Osteocyte (in vitro differentiated cells): Measurements from ENCODE around the gene DDHD1. TPM values are rescaled to one million over a fixed set of nuclear protein-coding genes. Genes with fewer than 3 reads are reported as not detected.

Experiments used
- DNase-seq: peaks from one replicate; pipeline ENCODE4 v3.0.0; 2021; ENCODE audit warnings: mixed read lengths; ENCODE audit not compliant: unreplicated experiment; ENCODE audit errors: extremely low spot score
- H3K27ac Mint-ChIP-seq: one replicate; pipeline ENCODE4 v1.8.0; 2021; ENCODE audit warnings: mild to moderate bottlenecking, mixed read lengths; ENCODE audit not compliant: unreplicated experiment
- H3K27me3 Mint-ChIP-seq: one replicate; pipeline ENCODE4 v1.8.0; 2021; ENCODE audit warnings: mixed read lengths; ENCODE audit not compliant: unreplicated experiment
- H3K36me3 Mint-ChIP-seq: one replicate; pipeline ENCODE4 v1.8.0; 2021; ENCODE audit warnings: mixed read lengths; ENCODE audit not compliant: unreplicated experiment
- H3K4me1 Mint-ChIP-seq: one replicate; pipeline ENCODE4 v1.8.0; 2021; ENCODE audit warnings: mixed read lengths; ENCODE audit not compliant: unreplicated experiment
- H3K4me3 Mint-ChIP-seq: one replicate; pipeline ENCODE4 v1.8.0; 2021; ENCODE audit warnings: mild to moderate bottlenecking, moderate library complexity, mixed read lengths; ENCODE audit not compliant: unreplicated experiment
- H3K9me3 Mint-ChIP-seq: one replicate; pipeline ENCODE4 v1.8.0; 2021; ENCODE audit warnings: mixed read lengths; ENCODE audit not compliant: unreplicated experiment
- CTCF ChIP-seq: fragments of 200-600 bp; sonication (generic); IDR thresholded peaks from 2 replicates; pipeline ENCODE4 v1.5.0; 2021; ENCODE audit warnings: antibody characterized with exemption, mild to moderate bottlenecking, moderate library complexity
- total RNA-seq: library from RNA; stranded (reverse); gene quantifications from 2 replicates; pipeline ENCODE4 v1.2.1, GENCODE V29; 2021

The DDHD1 gene
- total RNA-seq, 1 donor from 2014 or later: 21.1 TPM

GRCh38 chr14:53006931-53007562 lies 146.1 kb downstream of the DDHD1 start:
- TF ChIP-seq CTCF: no peak
- H3K36me3 Mint-ChIP-seq: no peaks in the 10 kb centered on the region
- no peak for DNase-seq
- no peaks in the 10 kb centered on the region for H3K9me3 Mint-ChIP-seq
- no peak overlapping the region for H3K4me3 Mint-ChIP-seq
- H3K27ac Mint-ChIP-seq: no peak overlapping the region
- no peaks in the 10 kb centered on the region for H3K27me3 Mint-ChIP-seq
- H3K4me1 Mint-ChIP-seq: peaks cover 42% of the 10 kb centered on the region

- H3K27ac Mint-ChIP-seq: no peak overlapping the region
- no peak for DNase-seq
These were observed 148.1 kb downstream of the DDHD1 start for GRCh38 chr14:53004976-53005375.

GRCh38 chr14:53003776-53004175 lies 149.3 kb downstream of the DDHD1 start:
- no peak for DNase-seq
- H3K4me3 Mint-ChIP-seq: no peak overlapping the region
- no peaks in the 10 kb centered on the region for H3K36me3 Mint-ChIP-seq
- H3K9me3 Mint-ChIP-seq: no peaks in the 10 kb centered on the region
- H3K4me1 Mint-ChIP-seq: peaks cover 17% of the 10 kb centered on the region
- H3K27me3 Mint-ChIP-seq: no peaks in the 10 kb centered on the region
- no peak overlapping the region for H3K27ac Mint-ChIP-seq
- TF ChIP-seq CTCF: no peak

More at GRCh38 chr14:53004976-53005375, 148.1 kb downstream of the DDHD1 start:
- Mint-ChIP-seq H3K36me3 (no peaks in the 10 kb centered on the region), H3K4me1 (peaks cover 25% of the 10 kb centered on the region), H3K4me3 (no peak overlapping the region), H3K9me3 (no peaks in the 10 kb centered on the region), H3K27me3 (no peaks in the 10 kb centered on the region)
- no peak for TF ChIP-seq CTCF

- Mint-ChIP-seq H3K27ac (no peak overlapping the region), H3K36me3 (no peaks in the 10 kb centered on the region), H3K27me3 (no peaks in the 10 kb centered on the region), H3K9me3 (no peaks in the 10 kb centered on the region), H3K4me1 (peaks cover 22% of the 10 kb centered on the region), H3K4me3 (no peak overlapping the region)
- TF ChIP-seq CTCF: no peak
- DNase-seq: no peak
These were observed 150.5 kb downstream of the DDHD1 start for GRCh38 chr14:53002576-53002975.

- Mint-ChIP-seq H3K36me3 (no peaks in the 10 kb centered on the region), H3K27ac (no peak overlapping the region), H3K4me1 (peaks cover 17% of the 10 kb centered on the region), H3K27me3 (no peaks in the 10 kb centered on the region), H3K4me3 (no peak overlapping the region), H3K9me3 (no peaks in the 10 kb centered on the region)
- DNase-seq: no peak
- no peak for TF ChIP-seq CTCF
These were observed 151.2 kb downstream of the DDHD1 start for GRCh38 chr14:53001787-53002378.
